Fibroblast of lung (primary cell): ENCODE measurements around the gene MUSK. TPM values are rescaled to one million over a fixed set of nuclear protein-coding genes. Genes with fewer than 3 reads are reported as not detected.
"Not testable (repeated sequence)": the region's sequence is repeated elsewhere in the genome, so short reads cannot be mapped to it uniquely, and the experiment has no call there.

Source experiments
- DNase-seq, 2 donors: peaks; one replicate each; pipeline versions ENCODE4 v3.0.0 to v3.0.0-alpha.2; 2010; ENCODE audit warnings: low read depth in 2 of 2
- H2AFZ ChIP-seq: 2 replicates; pipeline ENCODE4 v1.5.1; 2012; ENCODE audit warnings: low read length, control low read depth, inconsistent platforms
- H3K27ac ChIP-seq: 2 replicates; pipeline ENCODE4 v1.5.1; 2011; ENCODE audit warnings: low read length, control low read depth; ENCODE audit not compliant: insufficient read depth
- H3K27me3 ChIP-seq: 2 replicates; pipeline ENCODE4 v1.5.1; 2011; ENCODE audit warnings: mild to moderate bottlenecking, low read length; ENCODE audit not compliant: control insufficient read depth, insufficient read depth
- H3K36me3 ChIP-seq: 2 replicates; pipeline ENCODE4 v1.5.1; 2011; ENCODE audit warnings: low read length; ENCODE audit not compliant: control insufficient read depth, insufficient read depth
- H3K4me1 ChIP-seq: 2 replicates; pipeline ENCODE4 v1.5.1; 2011; ENCODE audit warnings: low read length; ENCODE audit not compliant: control insufficient read depth, insufficient read depth; ENCODE audit errors: extremely low read depth
- H3K4me2 ChIP-seq: 2 replicates; pipeline ENCODE4 v1.5.1; 2011; ENCODE audit warnings: low read length, control low read depth; ENCODE audit not compliant: insufficient read depth; ENCODE audit errors: extremely low read depth
- H3K4me3 ChIP-seq, 4 experiments: fragments of 200-600 bp in 1 of 4; sonication (generic) in 1 of 4; replicated peaks in 1 of 4; 2 replicates each; pipeline ENCODE4 v1.5.1; 2011 to 2016; ENCODE audit warnings: low read length in 4 of 4, low read depth in 3 of 4, mild to moderate bottlenecking in 3 of 4, control low read depth in 2 of 4, inconsistent platforms in 1 of 4, mixed read lengths in 1 of 4; ENCODE audit not compliant: insufficient read depth in 1 of 4; ENCODE audit errors: control extremely low read depth in 1 of 4
- H3K79me2 ChIP-seq: 2 replicates; pipeline ENCODE4 v1.5.1; 2012; ENCODE audit warnings: mild to moderate bottlenecking, low read length, inconsistent platforms; ENCODE audit not compliant: control insufficient read depth, insufficient read depth
- H3K9ac ChIP-seq: 2 replicates; pipeline ENCODE4 v1.5.1; 2011; ENCODE audit warnings: mild to moderate bottlenecking, low read length, control low read depth; ENCODE audit not compliant: insufficient read depth
- H3K9me3 ChIP-seq: 2 replicates; pipeline ENCODE4 v1.5.1; 2012; ENCODE audit warnings: low read depth, low read length; ENCODE audit not compliant: control insufficient read depth, insufficient read depth
- H4K20me1 ChIP-seq: 2 replicates; pipeline ENCODE4 v1.5.1; 2011; ENCODE audit warnings: low read length; ENCODE audit not compliant: control insufficient read depth, insufficient read depth; ENCODE audit errors: extremely low read depth
- CTCF ChIP-seq, 2 donors: IDR thresholded peaks in 1 of 2; conservative IDR thresholded peaks in 1 of 2; 1 replicate in 1 of 2; 2 replicates in 1 of 2; pipeline ENCODE4 v1.5.1; 2011 to 2012; ENCODE audit warnings: low read length in 2 of 2, control low read depth in 1 of 2, inconsistent platforms in 1 of 2, low read depth in 1 of 2, mild to moderate bottlenecking in 1 of 2
- EZH2 ChIP-seq: IDR thresholded peaks from 2 replicates; pipeline ENCODE4 v1.5.1; 2012; ENCODE audit warnings: low read length, control low read depth, mild to moderate bottlenecking; ENCODE audit errors: missing control alignments
- polyA plus RNA-seq, 2 donors: library from polyadenylated mRNA; depleted of rRNA in 1 of 2; stranded (reverse) in 1 of 2; unstranded in 1 of 2; fragments of >200 nt; gene quantifications; 2 replicates each; pipeline ENCODE4 v1.2.1, GENCODE V29; 2011 to 2012; ENCODE audit warnings: missing spikeins in 1 of 2
- total RNA-seq: library from RNA; depleted of rRNA; stranded (reverse); fragments of >200 nt; gene quantifications from 2 replicates; pipeline ENCODE4 v1.2.1, GENCODE V29; 2014

MUSK gene
- total and polyA plus RNA-seq, 2 donors (not counting 1 experiment from before 2014, with no cell fraction given): 0.31 to 0.66 TPM

- H3K4me2 ChIP-seq: no peak overlapping the region
- no peak for DNase-seq
Measured at GRCh38 chr9:110825950-110826349, 157.4 kb downstream of the MUSK start.

GRCh38 chr9:110826400-110826799 lies 157.8 kb downstream of the MUSK start:
- H3K4me2 ChIP-seq, H3K9ac ChIP-seq, H2AFZ ChIP-seq, H3K27ac ChIP-seq, H3K4me1 ChIP-seq, H3K4me3 ChIP-seq, H3K36me3 ChIP-seq, H4K20me1 ChIP-seq, H3K79me2 ChIP-seq, DNase-seq, H3K9me3 ChIP-seq, H3K27me3 ChIP-seq: not testable (repeated sequence)

More at GRCh38 chr9:110825950-110826349, 157.4 kb downstream of the MUSK start:
- Histone ChIP-seq H3K4me1 (no peaks in the 10 kb centered on the region), H3K4me3 (no peak overlapping the region), H3K36me3 (no peaks in the 10 kb centered on the region), H3K79me2 (no peaks in the 10 kb centered on the region), H2AFZ (no peak overlapping the region), H4K20me1 (no peaks in the 10 kb centered on the region), H3K9ac (no peak overlapping the region), H3K27ac (no peak overlapping the region), H3K9me3 (no peaks in the 10 kb centered on the region), H3K27me3 (no peaks in the 10 kb centered on the region)
- TF ChIP-seq EZH2 (no peak), CTCF (conservative IDR thresholded peaks at IDR 0.05 in 1 of 2, IDR thresholded peaks at IDR 0.05 in 1 of 2; ENCODE audit: low read depth in 1 of 2, low read length in 2 of 2) (no peak)

- Histone ChIP-seq H3K27ac (no peak overlapping the region), H3K36me3 (no peaks in the 10 kb centered on the region), H3K4me2 (no peak overlapping the region), H4K20me1 (no peaks in the 10 kb centered on the region), H3K27me3 (no peaks in the 10 kb centered on the region), H3K4me1 (peaks cover 1% of the 10 kb centered on the region), H2AFZ (no peak overlapping the region), H3K79me2 (no peaks in the 10 kb centered on the region), H3K9ac (no peak overlapping the region), H3K4me3 (no peak overlapping the region), H3K9me3 (no peaks in the 10 kb centered on the region)
- peak; percentile 69 to 76 for DNase-seq
- TF ChIP-seq CTCF (conservative IDR thresholded peaks at IDR 0.05 in 1 of 2, IDR thresholded peaks at IDR 0.05 in 1 of 2; ENCODE audit: low read depth in 1 of 2, low read length in 2 of 2) (no peak), EZH2 (no peak)
Measured at GRCh38 chr9:110828264-110828663, 159.7 kb downstream of the MUSK start.
